Ovary (tissue), 3 donors: ENCODE results near the gene GNPAT.

Experiments
- CTCF ChIP-seq, 3 donors: fragments of 450-650 bp in 2 of 3; fragments of 200-600 bp in 1 of 3; IDR thresholded peaks; one replicate each; pipeline versions ENCODE4 v1.5.1 to v1.8.0; 2016 to 2022; ENCODE audit warnings: antibody characterized with exemption in 3 of 3, mild to moderate bottlenecking in 1 of 3
- EP300 ChIP-seq: sonication (generic); formaldehyde crosslinking; IDR thresholded peaks from one replicate; pipeline ENCODE4 v1.6.1; 2017; ENCODE audit warnings: antibody characterized with exemption
- donor health status: DM: no; HTN: no; CAD: no.

GRCh38 chr1:231192620-231193163 is 48.3 kb upstream of the GNPAT start:
- TF ChIP-seq CTCF (IDR thresholded peaks at IDR 0.05) (no peak), EP300 (no peak)
